Measurements from ENCODE around the gene MYO7A. TPM values are rescaled to one million over a fixed set of nuclear protein-coding genes. Genes with fewer than 3 reads are reported as not detected.

The MYO7A gene
- total RNA-seq, 4 donors from 2014 or later, result 2.0 to 18.2 (median 6.6) TPM

GRCh38 chr11:77125191-77125590 is 2.9 kb upstream of the MYO7A start:
- Histone ChIP-seq H3K27me3 (no peaks in the 10 kb centered on the region), H3K36me3 (no peaks in the 10 kb centered on the region), H3K4me3 (no peak overlapping the region), H3K4me1 (peaks cover 0 to 5% of the 10 kb centered on the region in 2 donors), H3K9me3 (no peaks in the 10 kb centered on the region), H3K27ac (no peak overlapping the region)
- TF ChIP-seq POLR2A (IDR thresholded peaks at IDR 0.05) (no peak), CTCF (IDR thresholded peaks at IDR 0.05) (no peak)
- intact Hi-C loops (cut with DNase I; ENCODE audit: low total_unique reads), result loop anchor here (10.0 kb wide), 1 partner anchor 60 kb away; no protein-coding TSS in a partner anchor
- DNase-seq, result no peak

GRCh38 chr11:77125695-77126094 is 2.4 kb upstream of the MYO7A start:
- no peaks in the 10 kb centered on the region for H3K9me3 ChIP-seq
- H3K4me3 ChIP-seq, result no peak overlapping the region
- no peak for DNase-seq
- H3K27ac ChIP-seq, result no peak overlapping the region
- TF ChIP-seq CTCF (IDR thresholded peaks at IDR 0.05) (no peak), POLR2A (IDR thresholded peaks at IDR 0.05) (no peak)
- peaks cover 0 to 5% of the 10 kb centered on the region in 2 donors for H3K4me1 ChIP-seq
- H3K27me3 ChIP-seq, result no peaks in the 10 kb centered on the region
- intact Hi-C loops (cut with DNase I; ENCODE audit: low total_unique reads), result loop anchor here (10.0 kb wide), 1 partner anchor 59 kb away; no protein-coding TSS in a partner anchor
- H3K36me3 ChIP-seq, result no peaks in the 10 kb centered on the region

- Histone ChIP-seq H3K27ac (no peak overlapping the region), H3K36me3 (no peaks in the 10 kb centered on the region), H3K27me3 (no peaks in the 10 kb centered on the region), H3K4me3 (no peak overlapping the region), H3K4me1 (peaks cover 0 to 5% of the 10 kb centered on the region in 2 donors), H3K9me3 (no peaks in the 10 kb centered on the region)
- no peak for DNase-seq
- TF ChIP-seq CTCF (IDR thresholded peaks at IDR 0.05) (no peak), POLR2A (IDR thresholded peaks at IDR 0.05) (no peak)
- intact Hi-C loops (cut with DNase I; ENCODE audit: low total_unique reads), result loop anchor here (10.0 kb wide), 1 partner anchor 59 kb away; no protein-coding TSS in a partner anchor
These were observed 1.8 kb upstream of the MYO7A start for GRCh38 chr11:77126156-77126775.

GRCh38 chr11:77126861-77127234 is 1.2 kb upstream of the MYO7A start:
- intact Hi-C loops (cut with DNase I; ENCODE audit: low total_unique reads), result loop anchor here (10.0 kb wide), 1 partner anchor 58 kb away; no protein-coding TSS in a partner anchor
- no peak overlapping the region for H3K27ac ChIP-seq
- no peak for DNase-seq
- H3K27me3 ChIP-seq, result no peaks in the 10 kb centered on the region
- no peaks in the 10 kb centered on the region for H3K36me3 ChIP-seq
- H3K4me3 ChIP-seq, result peak overlapping the region; percentile 0 to 34
- TF ChIP-seq POLR2A (IDR thresholded peaks at IDR 0.05) (no peak), CTCF (IDR thresholded peaks at IDR 0.05) (no peak)
- H3K9me3 ChIP-seq, result no peaks in the 10 kb centered on the region
- peaks cover 0 to 5% of the 10 kb centered on the region in 2 donors for H3K4me1 ChIP-seq

GRCh38 chr11:77127235-77127911 is 673 bp upstream of the MYO7A start:
- peaks cover 0 to 5% of the 10 kb centered on the region in 2 donors for H3K4me1 ChIP-seq
- H3K4me3 ChIP-seq, result peak overlapping the region; percentile 0 to 34
- no peak for TF ChIP-seq POLR2A (IDR thresholded peaks at IDR 0.05)
- TF ChIP-seq CTCF (IDR thresholded peaks at IDR 0.05), result peak; percentile 95 to 97 (median 96)
- H3K27me3 ChIP-seq, result no peaks in the 10 kb centered on the region
- no peaks in the 10 kb centered on the region for H3K36me3 ChIP-seq
- peak; percentile 33 to 67 for DNase-seq
- intact Hi-C loops (cut with DNase I; ENCODE audit: low total_unique reads), result loop anchor here (10.0 kb wide), 1 partner anchor 57 kb away; no protein-coding TSS in a partner anchor
- H3K9me3 ChIP-seq, result no peaks in the 10 kb centered on the region
- no peak overlapping the region for H3K27ac ChIP-seq
